GM23248 (cell line): ENCODE results near the gene RABL2A.

ENCODE experiments used
- EZH2 ChIP-seq: fragments of 200-600 bp; sonication (generic); IDR thresholded peaks from 2 replicates; pipeline ENCODE4 v1.6.1; 2018; ENCODE audit warnings: antibody characterized with exemption, mild to moderate bottlenecking; ENCODE audit not compliant: insufficient read depth, poor library complexity, severe bottlenecking
- EZH2phosphoT487 ChIP-seq: fragments of 200-600 bp; sonication (generic); IDR thresholded peaks from 2 replicates; pipeline ENCODE4 v1.6.1; 2018; ENCODE audit warnings: antibody characterized with exemption, moderate library complexity, mild to moderate bottlenecking, low read depth; ENCODE audit not compliant: insufficient read depth

GRCh38 chr2:113672326-113672932 lies 45.4 kb downstream of the RABL2A start:
- no peak for TF ChIP-seq EZH2
- TF ChIP-seq EZH2phosphoT487 = no peak
